SK-N-MC (cell line): ENCODE measurements around the gene CYTL1.

ENCODE experiments used
- EZH2 ChIP-seq: fragments of 200-600 bp; sonication (generic); IDR thresholded peaks from one replicate; pipeline ENCODE4 v1.6.1; 2017; ENCODE audit warnings: antibody characterized with exemption
- POLR2AphosphoS5 ChIP-seq: IDR thresholded peaks from 2 replicates; pipeline ENCODE4 v1.6.1; 2012; ENCODE audit warnings: mild to moderate bottlenecking, low read depth, low read length, borderline replicate concordance

DNA sequence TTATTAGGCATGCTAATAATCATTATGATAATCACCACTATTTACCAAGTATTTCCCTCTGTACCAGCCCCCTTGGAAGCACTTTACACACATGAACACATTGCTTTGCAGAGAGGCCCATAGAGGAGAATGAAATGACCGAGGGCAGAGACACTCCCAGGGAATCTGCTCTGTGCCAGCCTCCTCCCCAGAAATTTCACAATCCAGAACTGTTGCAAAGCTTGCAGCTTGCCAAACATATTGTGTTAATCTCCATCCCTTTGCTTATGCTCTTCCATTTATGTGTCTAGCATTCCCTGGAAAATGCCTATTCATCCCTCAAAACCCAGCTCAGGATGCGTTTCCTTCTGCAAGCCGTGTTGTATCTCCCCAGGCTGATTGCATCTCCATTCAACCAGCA is 37.8 kb downstream of the CYTL1 start:
- no peak for TF ChIP-seq POLR2AphosphoS5
- TF ChIP-seq EZH2: no peak
